HG02840 (cell line): Measurements from ENCODE around the gene SLC39A3.

Experiments
- ATAC-seq: cut with Tn5 transposase; IDR thresholded peaks from one replicate; pipeline ENCODE4 v1.9.1; 2021; ENCODE audit warnings: mild to moderate bottlenecking, moderate library complexity, moderate number of reproducible peaks; ENCODE audit not compliant: unreplicated experiment, low FRiP score

SLC39A3 gene

DNA sequence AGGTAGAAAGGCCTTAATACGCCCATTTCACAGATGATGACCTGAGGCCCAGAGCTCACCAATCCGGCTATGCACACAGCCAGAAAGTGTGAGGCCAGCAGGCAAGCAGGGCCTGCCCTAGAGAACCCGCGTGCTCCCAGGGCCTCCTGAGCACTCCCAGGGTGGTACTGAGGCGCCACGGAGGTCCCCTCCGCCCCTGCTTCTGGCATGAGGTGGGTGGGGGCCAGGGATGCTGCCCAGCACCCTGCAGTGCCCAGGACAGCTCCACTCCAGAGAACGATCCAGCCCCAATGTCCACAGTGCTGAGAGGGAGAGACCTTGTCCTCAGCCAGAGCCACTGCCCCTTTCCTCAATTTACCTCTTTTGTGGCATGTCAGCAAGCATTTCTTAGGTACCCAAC is 29.4 kb upstream of the SLC39A3 start:
- ATAC-seq = no peak

DNA sequence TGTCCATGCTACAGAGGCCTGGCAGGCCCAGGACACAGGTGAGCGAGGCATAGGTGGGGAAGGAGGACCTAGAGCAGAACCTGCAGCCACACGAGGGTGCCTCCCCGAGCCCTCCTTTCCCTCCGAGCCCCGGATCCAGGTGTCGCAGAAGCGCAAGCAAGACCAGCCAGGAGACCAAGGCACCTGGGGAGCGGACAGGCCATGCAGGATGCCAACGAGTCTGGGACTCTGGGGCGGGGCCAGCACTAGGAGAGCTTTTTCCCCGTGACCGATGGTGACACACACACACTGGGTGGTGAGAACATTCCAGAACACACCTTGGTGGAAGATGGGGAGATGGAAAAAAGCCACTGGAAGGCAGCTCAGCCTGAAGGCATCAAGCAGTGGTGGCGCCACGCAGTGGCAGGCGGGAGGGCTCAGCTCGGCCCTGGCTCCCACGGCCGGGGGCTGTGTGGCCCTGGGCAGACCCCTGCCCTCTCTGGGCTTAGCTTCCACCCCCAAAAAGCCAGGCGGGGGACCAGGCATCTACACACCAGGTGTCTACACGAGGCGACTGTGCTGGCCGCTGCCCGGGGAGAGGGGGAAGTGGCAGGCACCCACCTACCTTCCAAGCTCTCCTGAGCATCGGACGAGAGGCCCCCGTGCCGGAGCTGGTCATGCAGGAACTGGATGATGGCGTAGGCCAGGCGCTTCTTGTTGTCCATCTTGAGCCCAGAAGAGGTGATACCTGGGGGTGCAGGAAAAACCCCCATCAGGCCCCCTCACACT is 28.7 kb upstream of the SLC39A3 start:
- no peak for ATAC-seq

DNA sequence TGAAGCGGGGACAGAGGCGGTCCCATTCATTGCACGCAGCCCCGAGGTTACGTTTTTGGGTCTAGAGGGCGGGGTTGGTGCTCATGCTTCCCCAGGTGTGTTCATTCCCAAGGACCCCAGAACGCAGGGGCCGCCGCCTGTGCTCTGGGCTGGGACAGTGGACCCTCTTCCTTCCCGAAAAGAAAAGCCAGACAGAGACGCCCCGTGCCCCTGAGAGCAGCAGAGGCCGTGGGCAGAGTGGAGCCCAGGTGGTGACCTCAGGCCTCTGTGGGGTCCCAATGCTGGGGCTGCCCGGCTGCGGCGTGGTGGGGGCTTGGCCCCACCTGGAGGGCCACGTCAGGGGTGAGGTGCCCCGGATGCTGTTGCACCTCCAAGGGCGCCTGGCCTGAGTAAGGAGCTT is 27.9 kb upstream of the SLC39A3 start:
- ATAC-seq = no peak

DNA sequence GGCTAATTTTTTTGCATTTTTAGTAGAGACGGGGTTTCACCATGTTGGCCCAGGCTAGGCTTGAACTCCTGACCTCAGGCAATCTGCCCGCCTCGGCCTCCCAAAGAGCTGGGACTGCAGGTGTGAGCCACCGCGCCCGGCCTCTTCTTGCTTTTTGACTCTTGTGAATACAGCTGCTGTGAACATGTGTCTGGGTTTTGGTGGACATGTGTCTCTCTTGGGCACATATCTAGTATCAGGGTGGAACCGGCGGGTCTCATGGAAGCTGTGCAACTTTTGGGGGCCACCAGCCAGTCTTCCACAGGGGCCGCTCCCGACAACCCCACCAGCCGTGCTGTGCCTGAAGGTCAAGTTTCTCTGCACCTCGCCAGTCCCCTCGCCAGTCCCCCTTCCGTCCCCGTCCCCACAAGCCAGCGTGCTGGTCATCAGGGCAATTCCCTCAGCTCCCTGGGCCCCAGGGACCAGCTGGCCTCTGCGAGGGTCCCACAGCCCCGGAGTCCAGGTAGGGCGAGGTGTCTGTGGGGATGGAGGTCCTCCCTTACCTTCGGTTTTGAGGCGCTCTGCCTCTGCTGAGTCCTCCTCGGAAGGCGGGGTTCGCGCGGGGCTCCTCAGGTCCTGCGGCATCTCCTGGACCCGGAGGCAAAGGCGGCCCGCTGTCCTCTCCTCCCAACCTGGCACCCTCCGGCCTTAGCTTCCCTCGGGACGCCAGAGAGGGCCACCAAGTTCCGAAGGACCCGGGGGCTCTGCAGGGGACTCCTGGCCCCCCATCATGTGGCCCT is 27.0 kb upstream of the SLC39A3 start:
- no peak for ATAC-seq

DNA sequence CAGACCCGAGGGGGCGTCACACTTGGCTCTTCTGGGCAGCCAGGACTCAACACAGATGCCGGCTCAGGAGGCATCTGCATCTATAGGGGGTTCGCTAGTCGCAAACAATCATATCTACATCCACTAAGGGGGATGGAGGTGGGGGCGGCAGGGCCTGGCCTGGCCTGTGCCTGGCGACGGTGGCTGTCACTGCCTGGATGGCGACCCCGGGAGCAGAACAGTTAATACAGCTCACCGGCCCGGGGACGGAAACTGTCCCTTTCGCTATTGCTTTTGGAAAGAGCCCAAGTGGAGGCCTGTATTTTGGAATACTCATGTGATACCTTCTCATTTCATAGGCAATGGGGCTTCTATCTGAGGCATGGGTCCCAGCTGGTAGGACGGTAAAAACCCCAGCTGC is 25.6 kb upstream of the SLC39A3 start:
- no peak for ATAC-seq

DNA sequence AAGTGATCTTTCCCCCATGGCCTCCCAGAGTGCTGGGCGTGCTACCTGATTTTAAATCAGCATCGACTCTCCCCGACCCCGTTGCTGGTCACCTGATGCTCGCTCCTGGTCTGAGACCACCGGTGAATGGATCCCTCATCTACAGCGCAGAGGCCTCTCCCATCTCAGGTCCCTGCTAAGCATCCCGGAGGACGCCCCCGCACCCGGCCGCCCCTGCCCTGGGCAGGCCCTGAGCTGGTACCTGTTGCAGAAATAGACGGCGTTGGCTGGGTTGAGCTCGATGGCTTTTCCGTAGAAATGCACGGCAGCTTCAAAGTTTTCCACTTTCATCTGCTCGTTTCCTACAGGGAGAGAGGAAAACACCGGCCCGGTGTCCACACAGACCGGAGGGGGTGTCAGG is 25.1 kb upstream of the SLC39A3 start:
- no peak for ATAC-seq

DNA sequence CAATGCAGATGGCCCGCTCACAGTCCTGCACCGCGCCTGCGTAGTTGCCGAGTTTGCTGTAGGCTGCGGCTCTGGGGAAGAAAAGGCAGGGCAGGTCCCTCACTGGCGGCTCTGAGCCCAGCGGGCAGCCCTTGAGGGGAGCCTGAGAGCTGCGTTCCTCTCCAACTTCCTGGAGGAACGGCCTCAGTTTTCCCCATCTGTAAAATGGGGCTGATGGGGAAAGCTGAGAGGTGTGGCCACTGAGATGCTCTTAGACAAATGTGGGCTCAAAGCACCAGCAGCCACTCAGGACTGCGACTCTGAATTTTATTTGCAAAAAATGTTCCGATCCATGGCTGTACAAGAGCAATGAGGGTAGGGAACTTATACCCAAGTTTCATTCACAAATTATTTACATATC is 23.9 kb upstream of the SLC39A3 start:
- no peak for ATAC-seq

DNA sequence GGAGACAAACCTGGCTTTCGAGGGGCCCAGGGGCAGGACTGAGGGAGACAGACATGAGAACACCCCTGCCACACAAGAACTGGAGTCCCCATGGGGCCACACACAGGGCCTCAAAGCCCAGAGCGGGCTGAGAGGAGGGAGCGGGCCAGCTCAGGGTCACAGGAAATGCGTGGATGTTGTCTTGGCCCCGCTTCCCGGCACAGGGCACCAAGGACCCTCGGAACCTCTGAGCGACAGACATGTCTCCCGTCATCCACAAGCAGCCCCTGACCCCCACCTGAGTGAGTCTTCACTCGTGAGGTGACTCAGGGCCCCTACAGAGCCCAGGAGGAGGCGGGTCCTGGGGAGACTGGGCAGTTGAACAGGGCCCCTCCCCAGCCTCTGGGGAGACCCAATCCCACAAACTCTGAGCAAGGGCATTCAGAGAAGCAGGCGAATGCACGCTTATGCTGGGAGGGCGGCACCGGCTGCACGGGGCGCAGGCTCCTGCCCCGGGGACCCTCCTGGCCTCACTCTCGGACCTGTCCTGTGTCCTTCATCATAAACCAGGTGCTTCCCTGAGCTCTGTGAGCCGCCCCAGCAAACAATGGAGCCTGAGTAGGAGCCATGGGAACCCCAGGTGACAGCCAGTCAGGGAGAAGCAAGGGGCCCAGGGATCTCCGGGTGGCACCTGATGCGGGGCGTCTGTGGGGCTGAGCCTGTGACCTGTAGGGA is 23.1 kb upstream of the SLC39A3 start:
- no peak for ATAC-seq

DNA sequence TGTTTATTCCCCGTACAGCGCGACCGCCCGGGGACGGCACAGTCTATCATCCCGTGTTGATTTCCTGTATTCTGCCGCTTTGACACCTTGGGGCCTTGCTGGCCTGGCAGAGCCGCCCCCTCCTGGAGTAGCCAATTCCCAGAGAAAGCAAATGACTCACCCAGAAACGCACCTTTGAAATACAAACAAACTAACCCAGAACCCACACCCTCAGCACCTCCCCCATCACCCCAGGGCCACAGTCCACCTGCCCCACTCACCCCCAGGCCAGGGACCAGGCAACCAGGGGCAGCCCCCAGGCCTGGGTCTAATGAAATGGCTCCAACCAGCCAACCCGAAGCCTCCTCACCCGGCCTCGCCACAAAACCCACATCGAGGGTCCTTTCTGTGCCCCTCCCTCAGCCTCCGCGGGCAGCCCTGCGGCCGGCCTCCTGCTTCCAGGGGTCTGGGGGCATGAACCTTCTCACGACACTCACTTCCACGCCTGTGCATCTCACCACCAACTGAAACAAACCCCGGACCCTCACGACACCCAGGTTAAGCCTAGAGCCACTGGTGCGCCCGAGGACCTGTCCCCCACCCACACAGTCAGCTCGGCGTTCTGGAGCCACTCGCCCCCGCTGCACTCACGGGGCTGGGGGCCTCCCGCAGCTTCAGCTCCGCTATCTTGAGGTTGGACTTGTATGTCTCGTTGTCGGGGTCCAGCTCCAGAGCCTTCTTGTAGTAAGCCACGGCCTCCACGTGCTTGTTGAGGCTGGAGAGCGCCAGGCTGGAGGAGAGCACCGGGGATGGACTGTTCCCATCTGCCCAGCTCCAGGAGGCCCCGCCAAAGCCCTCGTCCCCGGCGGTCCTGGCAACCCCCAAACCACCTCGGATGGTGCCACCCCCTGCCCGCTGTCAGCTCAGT is 22.3 kb upstream of the SLC39A3 start:
- no peak for ATAC-seq

DNA sequence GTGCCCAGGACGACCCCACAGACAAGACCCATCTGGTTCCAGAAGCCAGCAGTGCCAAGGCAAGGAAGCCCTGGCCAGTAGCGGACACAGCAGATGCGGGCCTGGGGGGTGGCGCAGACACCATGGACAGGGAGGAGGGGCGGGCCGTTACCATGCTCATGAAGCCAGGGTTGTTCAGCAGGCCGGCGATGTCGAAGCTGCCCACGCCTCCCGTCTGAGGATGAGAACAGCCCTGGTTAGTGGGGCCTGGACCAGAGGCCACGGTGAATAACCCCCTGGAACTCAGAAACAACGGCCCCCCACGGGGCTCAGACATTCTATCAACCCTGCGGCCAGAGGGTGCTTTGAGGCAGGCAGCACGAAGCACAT is 21.5 kb upstream of the SLC39A3 start:
- ATAC-seq = no peak

DNA sequence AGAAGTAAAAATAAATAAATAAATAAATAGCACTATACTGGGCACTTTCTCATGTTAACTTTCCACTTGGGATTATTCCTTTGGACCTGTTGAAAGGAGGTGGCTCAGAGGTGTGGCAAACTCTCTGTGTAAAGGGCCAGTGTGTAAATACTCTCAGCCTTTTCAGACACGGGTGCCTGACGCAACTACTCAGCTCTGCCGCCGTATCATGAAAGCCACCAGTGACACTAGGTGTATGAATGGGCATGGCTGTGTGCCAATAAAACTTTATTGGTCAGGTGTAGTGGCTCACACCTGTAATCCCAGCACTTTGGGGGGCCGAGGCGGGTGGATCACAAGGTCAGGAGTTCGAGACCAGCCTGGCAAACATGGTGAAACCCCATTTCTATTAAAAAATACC is 20.1 kb upstream of the SLC39A3 start:
- ATAC-seq = no peak

DNA sequence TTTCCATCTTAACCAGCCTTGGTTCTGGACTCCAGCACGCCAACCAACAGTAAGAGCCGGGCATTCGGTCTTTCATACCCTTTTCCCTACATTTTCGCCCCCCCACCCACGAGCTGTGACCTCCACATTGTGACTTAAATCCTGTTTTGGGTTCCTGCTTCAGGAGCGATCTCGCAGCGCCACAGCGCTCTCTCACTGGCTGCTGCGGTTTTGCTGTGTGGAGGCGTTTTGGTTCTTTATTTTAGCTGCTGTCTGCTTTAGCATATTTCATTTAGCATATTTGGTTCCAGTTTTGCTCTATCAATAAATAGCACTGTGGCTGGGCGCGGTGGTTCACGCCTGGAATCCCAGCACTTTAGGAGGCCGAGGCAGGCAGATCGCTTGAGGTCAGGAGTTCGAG is 19.5 kb upstream of the SLC39A3 start:
- no peak for ATAC-seq

DNA sequence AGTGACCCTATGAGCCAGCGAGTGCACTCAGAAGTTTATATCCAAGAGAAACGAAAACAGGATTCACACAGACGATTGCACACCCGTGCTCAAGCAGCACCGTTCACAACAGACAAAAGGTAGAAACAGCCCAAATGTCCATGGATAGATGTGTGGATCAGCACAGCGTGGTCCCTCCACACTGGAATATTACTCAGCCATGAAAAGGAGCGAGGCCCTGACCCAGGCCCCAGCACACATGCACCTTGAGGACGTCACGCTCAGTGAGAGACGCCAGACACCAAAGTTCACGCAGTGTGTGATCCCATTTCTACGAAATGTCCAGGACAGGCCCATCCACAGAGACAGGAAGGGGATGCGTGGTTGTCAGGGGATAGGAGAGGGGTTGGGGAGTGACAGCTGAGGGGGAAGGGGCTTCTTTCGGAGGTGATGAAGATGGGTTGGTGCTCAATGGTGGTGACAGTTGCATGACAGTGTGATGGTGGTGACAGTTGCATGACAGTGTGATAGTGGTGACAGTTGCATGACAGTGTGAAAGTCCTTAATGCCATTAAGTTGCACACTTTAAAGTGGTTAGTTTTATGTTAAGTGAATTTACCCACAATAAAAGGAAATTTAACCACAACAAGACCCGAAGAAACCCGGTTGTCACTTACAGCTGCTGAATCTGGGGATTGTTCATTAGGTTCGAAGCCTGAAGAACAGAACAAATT is 18.9 kb upstream of the SLC39A3 start:
- ATAC-seq = no peak

DNA sequence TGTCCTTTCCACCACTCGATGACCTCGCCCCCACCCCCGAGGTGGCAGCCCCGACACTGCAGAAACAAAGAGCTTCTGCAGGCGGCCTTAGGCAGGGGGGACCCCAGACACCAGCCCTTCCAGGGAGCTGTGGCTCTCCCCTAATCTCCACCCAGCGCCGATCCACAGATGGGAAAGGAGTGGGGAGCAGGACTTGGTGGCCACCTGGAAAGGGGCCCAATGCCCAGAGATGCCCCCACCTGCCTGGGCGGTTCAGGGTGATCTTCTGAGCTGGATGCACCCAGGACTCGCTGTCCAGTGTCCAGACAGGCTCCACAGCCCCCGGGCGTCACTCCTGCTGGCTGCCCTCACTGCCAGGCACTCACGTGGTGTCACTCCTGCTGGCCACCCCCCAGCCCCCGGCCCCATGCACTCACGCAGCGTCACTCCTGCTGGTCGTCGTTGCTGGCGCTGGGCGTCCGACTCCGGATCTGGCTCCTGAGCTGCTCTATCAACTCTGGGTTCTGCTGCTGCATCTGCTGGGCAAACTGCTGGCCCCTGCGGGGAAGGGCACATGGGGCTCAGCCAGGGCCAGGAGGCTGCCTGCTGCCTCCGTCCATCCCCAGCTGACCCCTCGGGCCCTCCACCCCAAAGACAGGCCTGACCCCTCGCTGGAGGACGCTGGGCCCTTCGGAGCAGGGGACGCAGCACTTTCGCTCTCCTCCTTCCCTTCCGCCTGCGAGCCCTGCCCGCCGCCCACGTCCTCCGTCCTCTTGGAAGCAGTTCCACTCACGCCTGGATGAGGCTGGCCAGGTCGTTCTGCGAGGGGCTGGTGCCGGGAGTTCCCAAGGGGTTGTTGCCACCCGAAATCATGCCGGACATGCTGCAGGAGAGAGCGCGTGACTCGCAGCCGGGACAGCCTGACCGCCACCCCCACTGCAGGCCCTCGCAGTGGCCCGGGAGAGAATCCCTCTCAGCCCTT is 17.4 kb upstream of the SLC39A3 start:
- no peak for ATAC-seq

DNA sequence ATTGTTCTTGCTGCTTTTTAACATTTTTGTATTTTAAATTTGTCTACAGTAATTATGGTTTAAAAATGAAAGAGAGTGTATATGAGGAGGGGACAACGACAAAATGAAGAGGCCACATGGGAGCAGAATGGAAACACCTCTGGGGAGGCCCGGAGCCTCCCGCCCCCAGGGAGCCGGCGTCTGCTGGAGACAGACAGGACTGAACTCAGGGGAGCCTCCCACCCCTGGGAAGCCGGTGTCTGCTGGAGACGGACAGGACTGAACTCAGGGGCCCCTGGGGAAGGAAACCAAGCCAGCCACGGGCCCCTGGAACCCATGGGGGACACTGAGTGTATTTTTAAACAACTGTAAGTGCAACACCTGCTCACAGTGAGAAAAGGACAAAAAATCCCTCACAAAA is 16.7 kb upstream of the SLC39A3 start:
- no peak for ATAC-seq

DNA sequence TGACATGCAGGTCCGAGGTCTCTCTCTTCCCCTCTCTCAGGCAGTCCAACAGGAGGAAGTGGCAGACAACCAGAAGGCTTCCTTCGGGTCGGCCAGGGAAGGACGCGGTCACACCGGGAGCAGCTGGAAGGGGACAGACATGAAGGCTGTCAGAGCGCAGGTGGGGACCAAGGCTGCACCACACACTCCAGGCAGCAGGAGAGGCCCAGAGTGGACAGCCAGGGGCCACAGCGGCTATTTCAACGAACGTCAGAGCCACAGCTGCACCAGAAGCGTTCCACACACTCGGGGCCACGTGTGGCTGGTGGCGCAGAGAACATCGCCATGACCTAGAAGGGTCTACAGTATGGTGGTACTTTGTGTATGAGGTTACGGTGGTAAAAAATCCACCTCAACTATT is 16.0 kb upstream of the SLC39A3 start:
- ATAC-seq = no peak

DNA sequence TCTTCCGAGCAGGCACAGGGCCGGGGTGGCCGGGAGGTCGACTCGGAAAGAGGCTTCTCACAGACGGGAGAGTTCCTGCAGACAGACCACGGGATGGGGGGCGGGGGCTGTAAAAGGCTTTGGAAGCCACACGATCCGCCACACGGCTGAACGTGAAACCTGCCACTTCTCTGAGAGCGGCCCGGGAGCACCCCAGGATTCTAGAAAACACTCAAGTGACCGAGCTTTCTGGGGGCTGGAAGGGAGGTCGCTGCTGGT is 15.6 kb upstream of the SLC39A3 start:
- no peak for ATAC-seq

DNA sequence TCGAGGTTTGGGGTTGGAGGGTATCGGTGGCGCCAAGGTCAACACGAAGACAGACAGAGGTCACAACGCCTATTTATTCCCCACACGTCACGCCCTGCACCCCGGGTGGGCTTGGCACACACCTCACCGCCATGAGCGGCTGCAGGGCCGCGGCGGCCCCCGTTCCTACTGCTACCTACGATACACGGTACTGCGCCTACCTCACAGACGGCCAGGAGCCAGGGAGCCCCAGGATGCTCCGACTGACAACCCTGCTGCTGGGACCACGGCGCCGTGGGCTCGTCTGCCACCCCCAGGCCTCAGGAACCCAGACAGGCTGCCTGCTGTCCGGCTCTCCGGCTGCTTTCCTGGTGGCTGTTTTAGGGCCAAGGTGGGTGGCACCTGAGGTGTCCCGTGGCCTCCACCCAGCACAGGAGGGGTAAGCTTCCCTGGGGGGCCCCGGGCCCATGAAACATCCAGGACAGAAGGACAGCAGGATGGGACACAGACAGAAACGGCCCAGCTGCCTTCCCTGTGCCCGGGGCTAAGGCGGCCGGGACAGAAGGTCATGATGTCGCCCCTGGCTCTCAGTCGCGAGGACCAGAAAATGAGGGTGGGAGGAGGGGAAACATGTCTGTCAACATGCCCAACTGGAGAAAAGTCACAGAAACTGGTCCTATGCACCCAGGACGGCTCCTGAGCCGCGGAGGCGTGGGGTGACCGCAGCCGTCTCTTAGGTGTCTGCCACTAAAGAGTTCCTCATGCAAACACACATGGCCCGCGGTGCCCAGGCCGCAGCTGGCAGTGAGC is 15.0 kb upstream of the SLC39A3 start:
- ATAC-seq = no peak
